AG04449 (cell line): Measurements from ENCODE around the gene TMEM259.

Experiments used
- CTCF ChIA-PET: fragments of 350-600 bp; formaldehyde crosslinking; extraction: SDS; loops from one replicate; lab custom pipeline; 2021; ENCODE audit warnings: antibody characterized with exemption; lab: Yijun Ruan, JAX
- POLR2A ChIA-PET: fragments of 400-600, 350-600 bp; formaldehyde crosslinking; extraction: SDS; loops from one replicate; lab custom pipeline; 2020; ENCODE audit warnings: antibody characterized with exemption, inconsistent platforms; lab: Yijun Ruan, JAX
- DNase-seq: peaks from one replicate; pipeline ENCODE4 v3.0.0-alpha.2; 2010; ENCODE audit warnings: low read depth, low spot score
- H3K4me3 ChIP-seq: 2 replicates; pipeline ENCODE4 v1.5.1; 2011; ENCODE audit warnings: low read depth, mild to moderate bottlenecking, control low read depth, low read length
- CTCF ChIP-seq: IDR thresholded peaks from one replicate; pipeline ENCODE4 v1.5.1; 2011; ENCODE audit warnings: mild to moderate bottlenecking, moderate library complexity, low read length, control low read depth, inconsistent platforms; ENCODE audit not compliant: insufficient read depth; ENCODE audit errors: missing control alignments

The TMEM259 gene

DNA sequence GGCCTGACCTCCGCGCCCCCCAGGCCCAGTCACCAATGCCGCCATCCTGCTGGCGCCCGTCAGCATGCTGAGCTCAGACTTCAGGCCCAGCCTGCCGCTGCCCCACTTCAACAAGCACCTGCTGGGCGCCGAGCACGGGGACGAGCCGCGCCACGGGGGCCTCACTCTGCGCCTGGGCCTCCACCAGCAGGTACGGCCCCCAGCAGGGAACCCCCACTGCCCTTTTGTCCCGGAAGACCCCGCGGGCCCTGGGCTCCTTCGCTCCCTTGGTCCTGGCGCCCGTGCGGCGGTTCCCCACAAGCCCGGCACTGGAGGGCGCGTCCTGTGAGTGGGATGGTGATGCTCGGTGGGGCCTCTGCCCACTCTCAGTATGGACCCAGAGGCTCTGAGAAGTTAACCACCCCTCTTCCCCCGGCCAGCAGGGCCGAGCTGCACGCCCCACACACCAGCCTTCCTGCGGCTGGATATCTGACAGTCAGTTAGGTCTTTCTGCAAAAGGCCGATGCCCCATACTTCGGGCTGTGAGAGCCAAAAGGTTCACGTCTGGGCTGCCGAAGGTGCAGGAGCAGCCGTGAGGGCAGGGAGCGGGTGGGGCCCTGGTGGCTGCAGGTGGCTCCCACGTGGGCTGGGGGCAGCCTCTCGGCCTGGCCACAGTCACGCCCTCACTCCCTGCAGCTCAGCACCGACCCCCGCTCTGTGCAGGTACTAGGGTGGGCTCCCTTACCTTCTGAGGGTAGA lies 28.8 kb downstream of the TMEM259 start:
- H3K4me3 ChIP-seq: no peak overlapping the region
- no peak for DNase-seq
- no peak for TF ChIP-seq CTCF
- ChIA-PET POLR2A (no interaction called here), CTCF (no interaction called here)

- CTCF ChIA-PET: interaction anchor here (0.8 kb wide), 1 partner anchor 9 kb away, joined by 3 read pairs; no protein-coding TSS in a partner anchor
- TF ChIP-seq CTCF: no peak
- POLR2A ChIA-PET: no interaction called here
- H3K4me3 ChIP-seq: no peak overlapping the region
- DNase-seq: no peak
These were observed 29.6 kb downstream of the TMEM259 start for GRCh38 chr19:991174-991931.

- POLR2A ChIA-PET: no interaction called here
- CTCF ChIA-PET: interaction anchor here (0.8 kb wide), 1 partner anchor 9 kb away, joined by 3 read pairs; no protein-coding TSS in a partner anchor
- H3K4me3 ChIP-seq: no peak overlapping the region
- no peak for TF ChIP-seq CTCF
- no peak for DNase-seq
These were observed 30.2 kb downstream of the TMEM259 start for GRCh38 chr19:990746-991145.

GRCh38 chr19:990119-990571 lies 30.8 kb downstream of the TMEM259 start:
- CTCF ChIA-PET: interaction anchor here (0.6 kb wide), 1 partner anchor 18 kb away, joined by 3 read pairs; no protein-coding TSS in a partner anchor
- POLR2A ChIA-PET: no interaction called here
- DNase-seq: no peak
- H3K4me3 ChIP-seq: no peak overlapping the region
- TF ChIP-seq CTCF: no peak

GRCh38 chr19:989381-990081 lies 31.4 kb downstream of the TMEM259 start:
- ChIA-PET CTCF (interaction anchor here (1.0 kb wide), 1 partner anchor 252 kb away, joined by 3 read pairs; the partner anchor contains the start of gene ATP5F1D), POLR2A (no interaction called here)
- no peak overlapping the region for H3K4me3 ChIP-seq
- no peak for DNase-seq
- TF ChIP-seq CTCF: peak; percentile 28

DNA sequence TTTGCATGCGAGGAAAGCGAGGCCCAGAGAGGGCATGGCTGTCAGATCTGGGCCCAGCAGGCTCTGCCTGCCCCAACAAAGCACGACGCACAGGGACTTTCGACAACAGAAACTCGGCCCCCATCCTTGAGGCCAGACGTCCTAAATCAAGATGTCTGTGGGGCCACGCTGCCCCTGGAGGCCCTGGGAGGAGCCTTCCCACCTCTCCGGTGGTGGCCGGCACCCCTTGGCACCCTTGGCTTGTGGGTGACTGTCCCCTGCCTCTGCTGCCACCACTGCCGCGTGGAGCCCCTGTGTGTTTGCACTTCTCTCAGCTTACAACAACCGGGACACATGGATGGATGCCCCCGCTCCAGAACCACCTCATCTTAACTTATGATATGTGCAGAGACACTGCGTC lies 32.4 kb downstream of the TMEM259 start:
- no peak for TF ChIP-seq CTCF
- CTCF ChIA-PET: interaction anchor here (0.5 to 13.4 kb wide), 3 partner anchors 17 to 253 kb away, joined by 3 to 259 read pairs (median 3); partner anchors contain the start of genes ATP5F1D and KISS1R
- POLR2A ChIA-PET: interaction anchor here (0.6 kb wide), 1 partner anchor 85 kb away, joined by 3 read pairs; no protein-coding TSS in a partner anchor
- H3K4me3 ChIP-seq: no peak overlapping the region
- DNase-seq: no peak
